ENCODE results near the gene IFT80. TPM values are rescaled to one million over a fixed set of nuclear protein-coding genes. Genes with fewer than 3 reads are reported as not detected.
"Not testable (repeated sequence)": the region's sequence is repeated elsewhere in the genome, so short reads cannot be mapped to it uniquely, and the experiment has no call there.

IFT80 gene
- total and polyA plus RNA-seq, 10 of the 15 experiments (the other 5 are each of a cell fraction or from before 2014, with no cell fraction given) = 6.5 to 21.5 (median 14.1) TPM

GRCh38 chr3:160330109-160330508, 68.9 kb downstream of the IFT80 start (continued):
- TF ChIP-seq, protein P1, sequence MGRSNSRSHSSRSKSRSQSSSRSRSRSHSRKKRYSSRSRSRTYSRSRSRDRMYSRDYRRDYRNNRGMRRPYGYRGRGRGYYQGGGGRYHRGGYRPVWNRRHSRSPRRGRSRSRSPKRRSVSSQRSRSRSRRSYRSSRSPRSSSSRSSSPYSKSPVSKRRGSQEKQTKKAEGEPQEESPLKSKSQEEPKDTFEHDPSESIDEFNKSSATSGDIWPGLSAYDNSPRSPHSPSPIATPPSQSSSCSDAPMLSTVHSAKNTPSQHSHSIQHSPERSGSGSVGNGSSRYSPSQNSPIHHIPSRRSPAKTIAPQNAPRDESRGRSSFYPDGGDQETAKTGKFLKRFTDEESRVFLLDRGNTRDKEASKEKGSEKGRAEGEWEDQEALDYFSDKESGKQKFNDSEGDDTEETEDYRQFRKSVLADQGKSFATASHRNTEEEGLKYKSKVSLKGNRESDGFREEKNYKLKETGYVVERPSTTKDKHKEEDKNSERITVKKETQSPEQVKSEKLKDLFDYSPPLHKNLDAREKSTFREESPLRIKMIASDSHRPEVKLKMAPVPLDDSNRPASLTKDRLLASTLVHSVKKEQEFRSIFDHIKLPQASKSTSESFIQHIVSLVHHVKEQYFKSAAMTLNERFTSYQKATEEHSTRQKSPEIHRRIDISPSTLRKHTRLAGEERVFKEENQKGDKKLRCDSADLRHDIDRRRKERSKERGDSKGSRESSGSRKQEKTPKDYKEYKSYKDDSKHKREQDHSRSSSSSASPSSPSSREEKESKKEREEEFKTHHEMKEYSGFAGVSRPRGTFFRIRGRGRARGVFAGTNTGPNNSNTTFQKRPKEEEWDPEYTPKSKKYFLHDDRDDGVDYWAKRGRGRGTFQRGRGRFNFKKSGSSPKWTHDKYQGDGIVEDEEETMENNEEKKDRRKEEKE (IDR thresholded peaks at IDR 0.05) = no peak
- TF ChIP-seq NR2F1 (conservative IDR thresholded peaks at IDR 0.05) = no peak
- no peak for TF ChIP-seq LARP7 (IDR thresholded peaks at IDR 0.05)
- TF ChIP-seq HDAC6 (IDR thresholded peaks at IDR 0.05; ENCODE audit: unreplicated experiment) = no peak
- no peak for TF ChIP-seq SMAD1 (IDR thresholded peaks at IDR 0.05; ENCODE audit: low read depth, partially characterized antibody)
- no peak for TF ChIP-seq NR2C1 (IDR thresholded peaks at IDR 0.05)
- no peak for TF ChIP-seq RFX5 (IDR thresholded peaks at IDR 0.05; ENCODE audit: low read depth, low read length)
- TF ChIP-seq ASH2L (IDR thresholded peaks at IDR 0.05; ENCODE audit: borderline replicate concordance, low read depth) = no peak

GRCh38 chr3:160326286-160326685, 72.7 kb downstream of the IFT80 start:
- H3K79me2 ChIP-seq (ENCODE audit: control insufficient read depth, insufficient read depth, low read length); CTCF ChIA-PET; intact Hi-C loops (cut with micrococcal nuclease; ENCODE audit: unreplicated experiment); BruUV-seq (replicated peaks); DNase-seq (ENCODE audit: low read depth, low spot score); H3K4me2 ChIP-seq (ENCODE audit: control insufficient read depth, insufficient read depth); FAIRE-seq; H3K36me3 ChIP-seq (ENCODE audit: control insufficient read depth in 2 of 2, insufficient read depth in 2 of 2, low read length in 1 of 2); H3K4me1 ChIP-seq (ENCODE audit: control insufficient read depth, insufficient read depth, low read length); POLR2A ChIA-PET; ATAC-seq; H3K9ac ChIP-seq (ENCODE audit: control insufficient read depth, insufficient read depth, low read length); H3K4me3 ChIP-seq; RAD21 ChIA-PET (ENCODE audit: unreplicated experiment); H3K9me3 ChIP-seq (replicated peaks; ENCODE audit: control insufficient read depth, insufficient read depth, low read length); H2AFZ ChIP-seq (ENCODE audit: control insufficient read depth, low read depth, low read length); in situ Hi-C loops (cut with MboI); H4K20me1 ChIP-seq (ENCODE audit: control insufficient read depth, insufficient read depth); SMC1A ChIA-PET (ENCODE audit: uncharacterized antibody, unreplicated experiment); H3K27ac ChIP-seq (ENCODE audit: control insufficient read depth, insufficient read depth); H3K27me3 ChIP-seq (replicated peaks in 1 of 2; ENCODE audit: control insufficient read depth in 2 of 2, insufficient read depth in 2 of 2, low read length in 1 of 2): not testable (repeated sequence)
- WGBS (ENCODE audit: insufficient coverage, insufficient replicate concordance, low lambda C conversion rate, missing lambda C conversion rate) = 96% methylated on average over 2 of the region's 2 CpGs

DNA sequence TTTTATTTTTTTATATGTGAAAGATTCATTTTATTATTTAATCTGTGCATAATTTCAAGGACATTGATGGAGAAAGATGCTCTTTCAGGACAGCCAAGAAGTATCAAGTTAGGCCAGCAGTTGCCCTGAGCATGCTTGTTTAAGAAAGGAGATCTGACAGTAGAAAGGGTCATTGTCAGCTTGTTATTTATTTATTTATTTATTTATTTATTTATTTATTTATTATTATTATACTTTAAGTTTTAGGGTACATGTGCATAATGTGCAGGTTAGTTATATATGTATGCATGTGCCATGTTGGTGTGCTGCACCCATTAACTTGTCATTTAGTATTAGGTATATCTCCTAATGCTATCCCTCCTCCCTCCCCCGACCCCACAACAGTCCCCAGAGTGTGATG, 77.2 kb downstream of the IFT80 start:
- H3K4me2 ChIP-seq (ENCODE audit: control insufficient read depth, insufficient read depth); H2AFZ ChIP-seq (ENCODE audit: control insufficient read depth, low read depth, low read length); RAD21 ChIA-PET (ENCODE audit: unreplicated experiment); in situ Hi-C loops (cut with MboI); H3K4me3 ChIP-seq; DNase-seq (ENCODE audit: low read depth, low spot score); ATAC-seq; CTCF ChIA-PET; FAIRE-seq; H3K36me3 ChIP-seq (ENCODE audit: control insufficient read depth in 2 of 2, insufficient read depth in 2 of 2, low read length in 1 of 2); H3K79me2 ChIP-seq (ENCODE audit: control insufficient read depth, insufficient read depth, low read length); H3K27ac ChIP-seq (ENCODE audit: control insufficient read depth, insufficient read depth); H4K20me1 ChIP-seq (ENCODE audit: control insufficient read depth, insufficient read depth); H3K9ac ChIP-seq (ENCODE audit: control insufficient read depth, insufficient read depth, low read length); H3K4me1 ChIP-seq (ENCODE audit: control insufficient read depth, insufficient read depth, low read length); BruUV-seq (replicated peaks); intact Hi-C loops (cut with micrococcal nuclease; ENCODE audit: unreplicated experiment); H3K27me3 ChIP-seq (replicated peaks in 1 of 2; ENCODE audit: control insufficient read depth in 2 of 2, insufficient read depth in 2 of 2, low read length in 1 of 2); H3K9me3 ChIP-seq (replicated peaks; ENCODE audit: control insufficient read depth, insufficient read depth, low read length); POLR2A ChIA-PET; SMC1A ChIA-PET (ENCODE audit: uncharacterized antibody, unreplicated experiment): not testable (repeated sequence)
- 57% methylated on average over 1 of the region's 1 CpG for WGBS (ENCODE audit: insufficient coverage, insufficient replicate concordance, low lambda C conversion rate, missing lambda C conversion rate)

Measured in GM12878 (cell line).